Endothelial cell of umbilical vein (primary cell): ENCODE results near the gene PLK5. TPM values are rescaled to one million over a fixed set of nuclear protein-coding genes. Genes with fewer than 3 reads are reported as not detected.

Experiments used
- BruUV-seq: library from RNA; stranded (reverse); fragments of 400-500 nt; replicated peaks from 2 replicates; lab custom pipeline; 2021; lab: Mats Ljungman, UMichigan
- CTCF ChIA-PET: fragments of 300-600, 350-600 bp; sonication (Branson Sonifier 250); formaldehyde crosslinking; loops from one replicate; lab custom pipeline; 2021; ENCODE audit warnings: antibody characterized with exemption, inconsistent platforms; lab: Charles Lee
- POLR2A ChIA-PET: fragments of 300-600, 350-600 bp; sonication (Branson Sonifier 250); formaldehyde crosslinking; loops from one replicate; lab custom pipeline; 2021; ENCODE audit warnings: antibody characterized with exemption, inconsistent platforms; lab: Charles Lee
- DNase-seq: peaks from one replicate; pipeline ENCODE4 v3.0.0-alpha.2; 2011; ENCODE audit warnings: low read depth, low spot score
- FAIRE-seq: peaks from 2 replicates; lab custom pipeline; 2011; peaks lifted over from hg19 to GRCh38; lab: Jason Lieb, UNC
- H2AFZ ChIP-seq: 2 replicates; pipeline ENCODE4 v1.6.0; 2012; ENCODE audit warnings: low read depth, low read length, control low read depth, inconsistent platforms
- H3K27ac ChIP-seq: 2 replicates; pipeline ENCODE4 v1.5.1; 2011; ENCODE audit warnings: low read depth, mild to moderate bottlenecking, control low read depth, low read length, moderate library complexity; ENCODE audit not compliant: insufficient read depth
- H3K27me3 ChIP-seq, 2 experiments: 2 replicates each; pipeline versions ENCODE4 v1.6.0 to v1.6.1; 2011; ENCODE audit warnings: low read length in 2 of 2, mixed read lengths in 1 of 2; ENCODE audit not compliant: control insufficient read depth in 2 of 2, insufficient read depth in 2 of 2
- H3K36me3 ChIP-seq, 2 experiments: 2 replicates in 1 of 2; 3 replicates in 1 of 2; pipeline ENCODE4 v1.5.1; 2011; ENCODE audit warnings: low read length in 2 of 2, mild to moderate bottlenecking in 1 of 2, moderate library complexity in 1 of 2; ENCODE audit not compliant: control insufficient read depth in 2 of 2, insufficient read depth in 2 of 2; ENCODE audit errors: extremely low read depth in 1 of 2
- H3K4me1 ChIP-seq: 3 replicates; pipeline ENCODE4 v1.5.1; 2011; ENCODE audit warnings: mild to moderate bottlenecking, low read length; ENCODE audit not compliant: control insufficient read depth, insufficient read depth; ENCODE audit errors: extremely low read depth
- H3K4me2 ChIP-seq: 2 replicates; pipeline ENCODE4 v1.6.1; 2011; ENCODE audit warnings: low read length, control low read depth, mixed read lengths; ENCODE audit not compliant: insufficient read depth
- H3K4me3 ChIP-seq, 3 experiments: fragments of 200-600 bp in 1 of 3; sonication (generic), shearing (Covaris generic) in 1 of 3; replicated peaks in 1 of 3; 2 replicates each; pipeline ENCODE4 v1.5.1; 2011 to 2016; ENCODE audit warnings: control low read depth in 3 of 3, low read length in 3 of 3, mild to moderate bottlenecking in 2 of 3, inconsistent platforms in 1 of 3, low read depth in 1 of 3, moderate library complexity in 1 of 3; ENCODE audit not compliant: insufficient read depth in 1 of 3
- H3K79me2 ChIP-seq: 2 replicates; pipeline ENCODE4 v1.6.0; 2012; ENCODE audit warnings: low read length, inconsistent platforms; ENCODE audit not compliant: control insufficient read depth, insufficient read depth
- H3K9ac ChIP-seq: replicated peaks from 2 replicates; pipeline ENCODE3; 2011; ENCODE audit warnings: low read length, control low read depth; ENCODE audit not compliant: insufficient read depth; ENCODE audit errors: extremely low read depth
- H3K9me1 ChIP-seq: replicated peaks from 3 replicates; pipeline ENCODE4 v1.6.0; 2011; ENCODE audit warnings: mild to moderate bottlenecking, low read length; ENCODE audit not compliant: control insufficient read depth, insufficient read depth; ENCODE audit errors: extremely low read depth
- H3K9me3 ChIP-seq: replicated peaks from 2 replicates; pipeline ENCODE4 v1.5.1; 2012; ENCODE audit warnings: low read length, inconsistent platforms; ENCODE audit not compliant: control insufficient read depth, insufficient read depth
- H4K20me1 ChIP-seq: replicated peaks from 2 replicates; pipeline ENCODE3; 2011; ENCODE audit warnings: mild to moderate bottlenecking, low read length; ENCODE audit not compliant: control insufficient read depth, insufficient read depth; ENCODE audit errors: extremely low read depth
- CTCF ChIP-seq, 2 donors: IDR thresholded peaks; 1 replicate in 1 of 2; 2 replicates in 1 of 2; pipeline ENCODE4 v1.5.1; 2011; ENCODE audit warnings: low read length in 2 of 2, mild to moderate bottlenecking in 2 of 2, moderate library complexity in 2 of 2, control low read depth in 1 of 2, inconsistent platforms in 1 of 2, low read depth in 1 of 2; ENCODE audit not compliant: insufficient read depth in 1 of 2; ENCODE audit errors: extremely low read depth in 1 of 2
- EZH2 ChIP-seq: IDR thresholded peaks from 2 replicates; pipeline ENCODE4 v1.6.1; 2012; ENCODE audit warnings: borderline replicate concordance, low read depth, mild to moderate bottlenecking, moderate library complexity, low read length, inconsistent platforms; ENCODE audit not compliant: severe bottlenecking
- FOS ChIP-seq: IDR thresholded peaks from 2 replicates; pipeline ENCODE4 v1.6.1; 2011; ENCODE audit warnings: mild to moderate bottlenecking, low read length, moderate library complexity, borderline replicate concordance; ENCODE audit not compliant: insufficient read depth
- GATA2 ChIP-seq: IDR thresholded peaks from 2 replicates; pipeline ENCODE4 v1.7.0; 2011; ENCODE audit warnings: low read depth, mild to moderate bottlenecking, moderate library complexity, mixed read lengths, low read length; ENCODE audit not compliant: insufficient read length, insufficient read depth
- JUN ChIP-seq: IDR thresholded peaks from 2 replicates; pipeline ENCODE4 v1.6.1; 2011; ENCODE audit warnings: borderline replicate concordance, low read depth; ENCODE audit not compliant: insufficient read length, insufficient read depth
- MAX ChIP-seq: IDR thresholded peaks from 2 replicates; pipeline ENCODE4 v1.6.1; 2011; ENCODE audit not compliant: insufficient read depth, insufficient read length
- MYC ChIP-seq: IDR thresholded peaks from one replicate; pipeline ENCODE4 v1.6.1; 2011; ENCODE audit warnings: mild to moderate bottlenecking, low read depth, low read length
- POLR2A ChIP-seq: IDR thresholded peaks from 2 replicates; pipeline ENCODE4 v1.6.1; 2012; ENCODE audit warnings: low read depth, mild to moderate bottlenecking, control low read depth, low read length
- POLR2AphosphoS5 ChIP-seq: IDR thresholded peaks from 2 replicates; pipeline ENCODE4 v1.6.1; 2012; ENCODE audit warnings: low read depth, mild to moderate bottlenecking, control low read depth, low read length, moderate library complexity; ENCODE audit not compliant: insufficient read depth
- dilution Hi-C: fragments of 300-500 bp; cut with MboI; formaldehyde crosslinking; loops from one replicate; pipeline ENCODE4 v1.15.0; 2019; ENCODE audit warnings: low sequenced_read_pairs; ENCODE audit not compliant: extremely low pct_ligation_motif_present
- intact Hi-C: fragments of 100-400 bp; cut with micrococcal nuclease; formaldehyde crosslinking; loops from one replicate; pipeline ENCODE4 v1.10.0; 2022
- polyA plus RNA-seq, 4 experiments: library from polyadenylated mRNA; depleted of rRNA in 3 of 4; stranded (reverse) in 3 of 4; unstranded in 1 of 4; fragments of >200 nt; gene quantifications; 2 replicates each; pipeline versions ENCODE4 v1.2.1 to v1.2.3, GENCODE V29; 2011 to 2012; ENCODE audit warnings: missing spikeins in 1 of 4
- total RNA-seq: library from RNA; stranded (reverse); gene quantifications from 2 replicates; pipeline ENCODE4 v1.2.3, GENCODE V29; 2021

PLK5 gene
- total and polyA plus RNA-seq, 2 donors (not counting 3 experiments of a cell fraction or from before 2014, with no cell fraction given) = not detected

- Histone ChIP-seq H3K79me2 (no peaks in the 10 kb centered on the region), H4K20me1 (no peaks in the 10 kb centered on the region), H3K27me3 (peaks cover 9 to 12% of the 10 kb centered on the region in 2 experiments), H3K36me3 (no peaks in the 10 kb centered on the region), H3K27ac (no peak overlapping the region), H3K4me3 (no peak overlapping the region), H2AFZ (no peak overlapping the region), H3K9me3 (no peaks in the 10 kb centered on the region), H3K9ac (no peak overlapping the region), H3K4me1 (no peaks in the 10 kb centered on the region), H3K9me1 (no peaks in the 10 kb centered on the region), H3K4me2 (no peak overlapping the region)
- dilution Hi-C loops = no loop called here
- no peak for TF ChIP-seq MAX
- TF ChIP-seq CTCF (IDR thresholded peaks at IDR 0.05; ENCODE audit: extremely low read depth in 1 of 2, insufficient read depth in 1 of 2, low read depth in 1 of 2, low read length in 2 of 2) = no peak
- no peak for TF ChIP-seq MYC
- TF ChIP-seq POLR2AphosphoS5 = no peak
- TF ChIP-seq FOS = no peak
- no peak for TF ChIP-seq GATA2
- TF ChIP-seq JUN = no peak
- no peak for TF ChIP-seq EZH2
- no peak for TF ChIP-seq POLR2A
- BruUV-seq = no TSS peak
- ChIA-PET CTCF (interaction anchor here (0.8 to 1.5 kb wide), 3 partner anchors 20 to 78 kb away, joined by 3 to 4 read pairs (median 4); no protein-coding TSS in a partner anchor), POLR2A (no interaction called here)
- DNase-seq (no peak), FAIRE-seq (no peak)
- intact Hi-C loops = no loop called here
Observed at GRCh38 chr19:1522838-1523237, 1.0 kb upstream of the PLK5 start.
